Subcutaneous abdominal adipose tissue (tissue), 5 donors: ENCODE results near the gene CCNK.

Source experiments
- H3K27ac ChIP-seq: one replicate; pipeline ENCODE4 v1.7.0; 2013; ENCODE audit warnings: low read depth, mild to moderate bottlenecking, inconsistent platforms, low read length, moderate library complexity
- H3K27me3 ChIP-seq, 5 donors: one replicate each; pipeline ENCODE4 v1.7.0; 2013; ENCODE audit warnings: low read length in 5 of 5, inconsistent platforms in 1 of 5; ENCODE audit not compliant: control insufficient read depth in 5 of 5, insufficient read depth in 4 of 5
- H3K36me3 ChIP-seq, 5 donors: one replicate each; pipeline ENCODE4 v1.7.0; 2013; ENCODE audit warnings: low read length in 5 of 5; ENCODE audit not compliant: control insufficient read depth in 5 of 5, insufficient read depth in 5 of 5
- H3K4me1 ChIP-seq, 5 donors: one replicate each; pipeline ENCODE4 v1.7.0; 2013; ENCODE audit warnings: low read length in 5 of 5, mild to moderate bottlenecking in 3 of 5, moderate library complexity in 1 of 5; ENCODE audit not compliant: control insufficient read depth in 5 of 5, insufficient read depth in 5 of 5
- H3K4me3 ChIP-seq, 5 donors: one replicate each; pipeline ENCODE4 v1.7.0; 2013; ENCODE audit warnings: low read length in 5 of 5, low read depth in 1 of 5
- H3K9ac ChIP-seq, 5 donors: one replicate each; pipeline ENCODE4 v1.7.0; 2013; ENCODE audit warnings: low read length in 5 of 5, mild to moderate bottlenecking in 4 of 5, moderate library complexity in 3 of 5
- H3K9me3 ChIP-seq, 5 donors: one replicate each; pipeline ENCODE4 v1.7.0; 2013; ENCODE audit warnings: low read length in 5 of 5; ENCODE audit not compliant: control insufficient read depth in 5 of 5
- donor health status: healthy.
- donor health status: healthy.
- donor health status: healthy.
- donor health status: healthy.
- donor health status: healthy.

CCNK gene

DNA sequence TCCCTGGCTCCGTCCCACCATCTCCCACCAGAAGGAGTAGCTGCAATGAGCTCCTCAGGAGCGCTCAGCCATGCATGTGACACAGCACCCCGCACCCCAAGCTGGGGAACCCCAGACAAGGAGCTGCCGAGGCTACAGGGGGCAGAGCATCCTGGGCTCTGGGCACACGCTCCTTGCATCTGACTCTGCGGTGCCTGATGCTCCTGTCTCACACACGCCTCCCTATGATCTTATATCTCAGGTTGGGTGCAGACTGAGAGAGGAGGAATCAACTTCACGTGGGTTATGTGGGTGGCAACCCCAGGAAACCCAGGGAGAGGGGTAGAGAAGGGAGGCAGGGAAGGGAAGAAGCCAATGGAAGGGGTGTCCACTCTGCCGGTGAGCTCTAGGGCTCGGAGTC is 60.0 kb downstream of the CCNK start:
- H3K27ac ChIP-seq: no peak overlapping the region
- no peaks in the 10 kb centered on the region for H3K36me3 ChIP-seq
- no peaks in the 10 kb centered on the region for H3K9me3 ChIP-seq
- H3K4me1 ChIP-seq: peaks cover 0 to 48% (median 5%) of the 10 kb centered on the region in 5 donors
- H3K9ac ChIP-seq: no peak overlapping the region
- no peak overlapping the region for H3K4me3 ChIP-seq
- peaks cover 4 to 36% (median 9%) of the 10 kb centered on the region in 5 donors for H3K27me3 ChIP-seq

DNA sequence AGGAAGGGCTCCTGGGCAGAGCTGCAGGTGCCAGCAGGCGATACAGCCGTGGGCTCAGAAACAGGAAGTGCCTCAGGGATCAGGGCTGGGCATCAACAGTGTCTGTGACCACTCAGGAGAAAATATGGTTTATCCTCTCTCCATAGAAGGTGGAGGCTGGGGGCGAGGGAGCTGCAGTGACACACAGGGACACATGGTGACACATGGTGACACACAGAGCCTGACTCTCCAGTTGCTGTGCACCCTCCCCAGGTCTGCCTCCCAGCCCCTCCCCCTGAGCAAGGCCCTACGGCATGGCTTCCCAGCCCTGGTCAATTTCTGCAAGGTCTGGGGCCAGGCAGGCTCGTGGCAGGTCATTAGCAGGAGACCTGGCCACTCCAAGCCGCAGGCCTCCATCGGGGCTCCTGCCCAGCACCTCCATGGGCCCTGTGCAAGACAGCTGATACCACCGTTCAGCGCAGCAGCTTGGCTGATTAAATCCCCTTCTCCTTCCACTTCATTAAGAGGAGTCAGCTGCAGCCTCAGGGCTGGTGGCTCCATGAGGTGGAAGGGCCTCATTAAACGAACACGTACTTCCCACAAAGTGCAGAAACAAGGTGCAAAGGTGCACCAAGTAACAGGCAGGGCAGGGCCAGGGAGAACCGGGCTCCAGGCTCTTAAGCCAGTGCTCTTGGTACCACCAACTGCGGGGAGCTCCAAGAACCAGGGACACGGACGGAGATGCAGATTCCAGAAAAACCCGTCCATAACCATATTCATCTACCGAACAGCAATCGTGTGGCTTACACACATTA is 60.7 kb downstream of the CCNK start:
- peaks cover 4 to 36% (median 9%) of the 10 kb centered on the region in 5 donors for H3K27me3 ChIP-seq
- H3K4me1 ChIP-seq: peaks cover 0 to 48% (median 5%) of the 10 kb centered on the region in 5 donors
- no peak overlapping the region for H3K27ac ChIP-seq

DNA sequence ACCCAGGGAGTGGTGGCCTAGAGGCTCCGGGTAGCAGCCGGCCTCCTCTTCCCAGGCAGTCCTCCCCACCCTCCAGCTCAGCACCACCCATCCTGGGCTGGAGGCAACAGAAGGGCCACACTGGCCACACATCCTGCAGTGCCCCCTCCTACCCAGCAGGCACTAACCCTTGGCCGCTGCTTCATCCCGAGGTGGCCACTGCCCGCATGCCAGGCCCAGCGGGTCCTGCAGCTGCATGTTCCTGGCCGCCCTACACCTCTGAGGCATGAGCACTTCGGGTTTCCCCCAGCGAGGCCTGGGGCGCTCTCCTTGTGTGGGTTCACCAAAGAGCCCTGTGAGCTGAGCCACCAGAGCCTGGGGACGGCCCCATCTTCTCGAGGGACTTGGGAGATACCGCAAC is 61.4 kb downstream of the CCNK start:
- Histone ChIP-seq H3K4me3 (no peak overlapping the region), H3K4me1 (peaks cover 0 to 48% (median 5%) of the 10 kb centered on the region in 5 donors), H3K9ac (no peak overlapping the region), H3K27ac (no peak overlapping the region), H3K27me3 (peaks cover 4 to 32% (median 8%) of the 10 kb centered on the region in 5 donors), H3K36me3 (no peaks in the 10 kb centered on the region), H3K9me3 (no peaks in the 10 kb centered on the region)

More for the DNA sequence above, 60.7 kb downstream of the CCNK start:
- no peaks in the 10 kb centered on the region for H3K36me3 ChIP-seq
- no peaks in the 10 kb centered on the region for H3K9me3 ChIP-seq
- no peak overlapping the region for H3K9ac ChIP-seq
- H3K4me3 ChIP-seq: no peak overlapping the region

GRCh38 chr14:99543370-99543769 is 62.2 kb downstream of the CCNK start:
- H3K27me3 ChIP-seq: peaks cover 4 to 28% (median 5%) of the 10 kb centered on the region in 5 donors
- H3K4me1 ChIP-seq: peaks cover 0 to 44% (median 5%) of the 10 kb centered on the region in 5 donors
- H3K9ac ChIP-seq: no peak overlapping the region
- H3K9me3 ChIP-seq: no peaks in the 10 kb centered on the region
- H3K36me3 ChIP-seq: no peaks in the 10 kb centered on the region
- no peak overlapping the region for H3K4me3 ChIP-seq
- H3K27ac ChIP-seq: no peak overlapping the region

DNA sequence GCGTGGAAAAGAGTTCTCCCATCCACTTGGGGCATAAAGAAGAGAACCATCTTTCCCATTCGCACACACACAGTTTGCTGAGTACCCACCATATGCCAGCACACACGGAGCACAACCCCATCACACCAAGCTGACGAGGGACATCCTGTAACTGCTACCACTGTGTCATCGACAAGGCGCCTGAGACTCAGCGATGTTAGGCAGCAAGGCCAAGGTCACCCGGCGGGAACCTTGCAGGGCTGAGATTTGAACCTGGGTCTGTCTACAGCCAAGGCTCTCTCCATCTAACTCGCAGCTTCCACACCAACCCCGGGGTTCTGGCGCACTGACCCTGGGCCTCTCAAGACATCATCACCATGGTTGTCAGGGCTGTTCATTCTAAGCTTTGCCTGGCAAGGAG is 62.8 kb downstream of the CCNK start:
- Histone ChIP-seq H3K27me3 (peaks cover 0 to 28% (median 5%) of the 10 kb centered on the region in 5 donors), H3K9ac (no peak overlapping the region), H3K4me1 (peaks cover 0 to 38% (median 3%) of the 10 kb centered on the region in 5 donors), H3K4me3 (no peak overlapping the region), H3K9me3 (no peaks in the 10 kb centered on the region), H3K27ac (no peak overlapping the region), H3K36me3 (no peaks in the 10 kb centered on the region)

- no peak overlapping the region for H3K4me3 ChIP-seq
Measured at GRCh38 chr14:99544991-99545390, 63.8 kb downstream of the CCNK start.

GRCh38 chr14:99545586-99545985 is 64.4 kb downstream of the CCNK start:
- no peak overlapping the region for H3K4me3 ChIP-seq
- no peak overlapping the region for H3K27ac ChIP-seq
- H3K9ac ChIP-seq: no peak overlapping the region
- no peaks in the 10 kb centered on the region for H3K9me3 ChIP-seq
- H3K36me3 ChIP-seq: no peaks in the 10 kb centered on the region
- peaks cover 0 to 30% (median 2%) of the 10 kb centered on the region in 5 donors for H3K4me1 ChIP-seq
- peaks cover 0 to 28% (median 5%) of the 10 kb centered on the region in 5 donors for H3K27me3 ChIP-seq

More at GRCh38 chr14:99544991-99545390, 63.8 kb downstream of the CCNK start:
- no peak overlapping the region for H3K27ac ChIP-seq
- H3K9ac ChIP-seq: no peak overlapping the region
- no peaks in the 10 kb centered on the region for H3K9me3 ChIP-seq
- H3K4me1 ChIP-seq: peaks cover 0 to 36% (median 3%) of the 10 kb centered on the region in 5 donors
- H3K36me3 ChIP-seq: no peaks in the 10 kb centered on the region
- peaks cover 0 to 28% (median 5%) of the 10 kb centered on the region in 5 donors for H3K27me3 ChIP-seq

GRCh38 chr14:99546234-99546879 is 65.1 kb downstream of the CCNK start:
- Histone ChIP-seq H3K9ac (no peak overlapping the region), H3K27ac (no peak overlapping the region), H3K27me3 (peaks cover 0 to 28% (median 5%) of the 10 kb centered on the region in 5 donors), H3K9me3 (no peaks in the 10 kb centered on the region), H3K4me1 (peaks cover 0 to 22% (median under 1%) of the 10 kb centered on the region in 5 donors), H3K36me3 (no peaks in the 10 kb centered on the region), H3K4me3 (no peak overlapping the region)

DNA sequence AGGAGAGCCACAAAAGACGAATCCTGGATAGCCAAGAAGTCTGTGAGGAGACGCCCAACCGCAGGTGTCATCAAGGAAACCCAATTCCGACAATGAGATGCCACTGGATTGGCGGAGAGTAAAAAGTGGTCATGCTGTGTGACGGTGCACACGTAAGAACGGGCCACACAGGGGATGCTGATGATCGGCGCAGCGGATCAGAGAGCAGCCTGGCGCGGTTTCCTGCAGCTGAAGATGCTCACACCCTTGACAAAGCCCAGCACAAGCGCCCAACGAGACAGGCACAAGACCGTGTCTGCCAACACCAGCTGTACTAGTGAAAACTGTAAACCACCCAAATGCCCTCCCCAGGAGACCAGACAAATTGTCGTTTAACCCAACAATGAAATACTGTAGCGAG is 67.0 kb downstream of the CCNK start:
- Histone ChIP-seq H3K4me1 (peaks cover 0 to 15% (median 8%) of the 10 kb centered on the region in 5 donors), H3K4me3 (no peak overlapping the region), H3K27ac (no peak overlapping the region), H3K9ac (no peak overlapping the region), H3K9me3 (no peaks in the 10 kb centered on the region), H3K36me3 (no peaks in the 10 kb centered on the region), H3K27me3 (peaks cover 0 to 28% (median 5%) of the 10 kb centered on the region in 5 donors)
